ENCODE results near the gene IL23R. TPM values are rescaled to one million over a fixed set of nuclear protein-coding genes. Genes with fewer than 3 reads are reported as not detected.
A peak's percentile ranks its signal among the peaks of the same experiment; 100 is the strongest.

Gene IL23R
- total and polyA plus RNA-seq, 2 donors (not counting 3 experiments of a cell fraction or from before 2014, with no cell fraction given) = not detected

GRCh38 chr1:67135354-67135753, 30.9 kb upstream of the IL23R start:
- CTCF ChIA-PET = interaction anchor here (1.0 to 2.7 kb wide), 3 partner anchors 9 to 30 kb away, joined by 3 to 12 read pairs (median 3); no protein-coding TSS in a partner anchor
- TF ChIP-seq FOS (IDR thresholded peaks at IDR 0.05; ENCODE audit: borderline replicate concordance, insufficient read depth, low read length) = no peak
- TF ChIP-seq MAX (IDR thresholded peaks at IDR 0.05; ENCODE audit: insufficient read depth, insufficient read length) = no peak
- TF ChIP-seq CTCF (IDR thresholded peaks at IDR 0.05; ENCODE audit: extremely low read depth in 1 of 2, insufficient read depth in 1 of 2, low read depth in 1 of 2, low read length in 2 of 2) = no peak
- no peak for TF ChIP-seq MYC (IDR thresholded peaks at IDR 0.05; ENCODE audit: low read depth, low read length)
- no peak for TF ChIP-seq JUN (IDR thresholded peaks at IDR 0.05; ENCODE audit: borderline replicate concordance, insufficient read depth, insufficient read length, low read depth)
- no peak for TF ChIP-seq POLR2A (IDR thresholded peaks at IDR 0.05; ENCODE audit: low read depth, low read length)
- TF ChIP-seq GATA2 (IDR thresholded peaks at IDR 0.05; ENCODE audit: insufficient read depth, insufficient read length, low read depth, low read length) = no peak
- TF ChIP-seq EZH2 (IDR thresholded peaks at IDR 0.05; ENCODE audit: borderline replicate concordance, low read depth, low read length, severe bottlenecking) = no peak
- H2AFZ ChIP-seq (ENCODE audit: low read depth, low read length) = no peak overlapping the region
- H3K27ac ChIP-seq (ENCODE audit: insufficient read depth, low read depth, low read length) = no peak overlapping the region
- H3K4me2 ChIP-seq (ENCODE audit: insufficient read depth, low read length) = peak overlapping the region; percentile 91
- no peaks in the 10 kb centered on the region for H4K20me1 ChIP-seq (replicated peaks; ENCODE audit: control insufficient read depth, extremely low read depth, insufficient read depth, low read length)
- intact Hi-C loops (cut with micrococcal nuclease) (no loop called here), dilution Hi-C loops (cut with MboI; ENCODE audit: extremely low pct_ligation_motif_present, low sequenced_read_pairs) (no loop called here)
- POLR2A ChIA-PET = interaction anchor here (0.7 kb wide), 1 partner anchor 434 kb away, joined by 8 read pairs; no protein-coding TSS in a partner anchor
- FAIRE-seq (no peak), DNase-seq (ENCODE audit: low read depth, low spot score) (no peak)
- H3K4me3 ChIP-seq (replicated peaks in 1 of 3; ENCODE audit: insufficient read depth in 1 of 3, low read depth in 1 of 3, low read length in 3 of 3) = no peak overlapping the region
- no peaks in the 10 kb centered on the region for H3K79me2 ChIP-seq (ENCODE audit: control insufficient read depth, insufficient read depth, low read length)
- no peaks in the 10 kb centered on the region for H3K9me1 ChIP-seq (replicated peaks; ENCODE audit: control insufficient read depth, extremely low read depth, insufficient read depth, low read length)
- no peaks in the 10 kb centered on the region for H3K36me3 ChIP-seq (ENCODE audit: control insufficient read depth in 2 of 2, extremely low read depth in 1 of 2, insufficient read depth in 2 of 2, low read length in 2 of 2)
- peaks cover 0 to 6% of the 10 kb centered on the region in 2 experiments for H3K27me3 ChIP-seq (ENCODE audit: control insufficient read depth in 2 of 2, insufficient read depth in 2 of 2, low read length in 2 of 2)
- BruUV-seq (replicated peaks) = no TSS peak
- H3K9ac ChIP-seq (replicated peaks; ENCODE audit: extremely low read depth, insufficient read depth, low read length) = no peak overlapping the region
- no peaks in the 10 kb centered on the region for H3K9me3 ChIP-seq (replicated peaks; ENCODE audit: control insufficient read depth, insufficient read depth, low read length)
- peaks cover 6% of the 10 kb centered on the region for H3K4me1 ChIP-seq (ENCODE audit: control insufficient read depth, extremely low read depth, insufficient read depth, low read length)
